ENCODE measurements around the gene AHDC1. TPM values are rescaled to one million over a fixed set of nuclear protein-coding genes. Genes with fewer than 3 reads are reported as not detected.

The AHDC1 gene
- total and polyA plus RNA-seq, 12 donors = 17.0 to 53.1 (median 40.7) TPM

DNA sequence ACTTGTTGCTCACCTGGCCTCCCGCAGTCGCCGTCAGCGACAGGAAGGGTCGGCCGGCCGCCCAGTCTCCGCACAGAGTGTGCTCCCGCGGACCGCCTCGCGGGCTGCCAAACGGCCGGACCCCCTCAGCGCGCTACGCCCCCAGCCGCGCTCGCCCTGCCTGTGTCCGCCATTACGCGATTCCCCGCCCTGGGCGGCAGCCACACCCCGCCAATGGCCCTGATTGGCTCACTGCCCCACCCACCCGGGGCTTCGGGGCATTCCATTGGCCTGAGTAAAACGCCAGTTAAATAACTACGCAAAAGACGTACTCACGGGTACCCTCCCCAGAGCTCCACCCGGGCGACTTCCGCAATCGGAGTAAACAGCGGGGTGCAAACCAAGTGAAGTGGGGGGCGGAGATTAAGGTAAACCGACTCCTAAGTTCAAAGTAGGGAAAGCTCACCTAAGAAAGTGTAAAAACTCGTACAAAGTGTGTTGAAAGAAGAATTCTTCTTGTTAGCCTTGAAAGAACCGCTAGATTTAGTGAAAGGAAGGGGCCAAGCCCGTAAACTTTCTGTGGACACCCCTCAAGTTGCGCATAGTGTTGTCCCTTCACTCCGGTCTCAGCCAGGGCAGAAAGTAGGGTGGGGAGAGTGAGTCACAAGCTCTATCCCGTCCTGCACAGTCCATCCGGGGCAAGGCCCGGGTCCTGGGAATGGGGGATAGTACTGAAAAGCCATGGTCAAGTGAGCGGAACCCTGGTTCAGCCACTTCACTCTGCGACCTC, 113.8 kb downstream of the AHDC1 start, which contains the start of gene WASF2:
WASF2 (minus strand) TSS at position 195 of the 769 bp plus-strand sequence. CDS start 61,277 bp downstream, outside the sequence.
- intact Hi-C loops (cut with DNase I) = loop anchor here in 7 of 10 donors (1.0 to 10.0 kb wide), 9 partner anchors 15 to 115 kb away; partner anchors contain the start of gene AHDC1 (in 1 of the 7)
- Histone ChIP-seq H3K27me3 (no peaks in the 10 kb centered on the region), H3K27ac (peak within 1 kb of the TSS; percentile 99 to 100 (median 100)), H3K36me3 (peaks cover 0 to 9% (median 0%) of the 10 kb centered on the region in 9 donors), H3K4me1 (peaks cover 19 to 64% (median 57%) of the 10 kb centered on the region in 9 donors), H3K9me3 (no peaks in the 10 kb centered on the region), H3K4me3 (peak within 1 kb of the TSS; percentile 82 to 100 (median 95))
- WGBS, 2 donors = 0 to 1% methylated on average over 50 of the region's 50 CpGs
- DNase-seq (peak; percentile 96 to 98), ATAC-seq (peak; percentile 94 to 97 (median 96))
- TF ChIP-seq, protein P1, sequence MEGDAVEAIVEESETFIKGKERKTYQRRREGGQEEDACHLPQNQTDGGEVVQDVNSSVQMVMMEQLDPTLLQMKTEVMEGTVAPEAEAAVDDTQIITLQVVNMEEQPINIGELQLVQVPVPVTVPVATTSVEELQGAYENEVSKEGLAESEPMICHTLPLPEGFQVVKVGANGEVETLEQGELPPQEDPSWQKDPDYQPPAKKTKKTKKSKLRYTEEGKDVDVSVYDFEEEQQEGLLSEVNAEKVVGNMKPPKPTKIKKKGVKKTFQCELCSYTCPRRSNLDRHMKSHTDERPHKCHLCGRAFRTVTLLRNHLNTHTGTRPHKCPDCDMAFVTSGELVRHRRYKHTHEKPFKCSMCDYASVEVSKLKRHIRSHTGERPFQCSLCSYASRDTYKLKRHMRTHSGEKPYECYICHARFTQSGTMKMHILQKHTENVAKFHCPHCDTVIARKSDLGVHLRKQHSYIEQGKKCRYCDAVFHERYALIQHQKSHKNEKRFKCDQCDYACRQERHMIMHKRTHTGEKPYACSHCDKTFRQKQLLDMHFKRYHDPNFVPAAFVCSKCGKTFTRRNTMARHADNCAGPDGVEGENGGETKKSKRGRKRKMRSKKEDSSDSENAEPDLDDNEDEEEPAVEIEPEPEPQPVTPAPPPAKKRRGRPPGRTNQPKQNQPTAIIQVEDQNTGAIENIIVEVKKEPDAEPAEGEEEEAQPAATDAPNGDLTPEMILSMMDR (IDR thresholded peaks at IDR 0.05) = peak in 2 of 9 donors; percentile 2 to 13

DNA sequence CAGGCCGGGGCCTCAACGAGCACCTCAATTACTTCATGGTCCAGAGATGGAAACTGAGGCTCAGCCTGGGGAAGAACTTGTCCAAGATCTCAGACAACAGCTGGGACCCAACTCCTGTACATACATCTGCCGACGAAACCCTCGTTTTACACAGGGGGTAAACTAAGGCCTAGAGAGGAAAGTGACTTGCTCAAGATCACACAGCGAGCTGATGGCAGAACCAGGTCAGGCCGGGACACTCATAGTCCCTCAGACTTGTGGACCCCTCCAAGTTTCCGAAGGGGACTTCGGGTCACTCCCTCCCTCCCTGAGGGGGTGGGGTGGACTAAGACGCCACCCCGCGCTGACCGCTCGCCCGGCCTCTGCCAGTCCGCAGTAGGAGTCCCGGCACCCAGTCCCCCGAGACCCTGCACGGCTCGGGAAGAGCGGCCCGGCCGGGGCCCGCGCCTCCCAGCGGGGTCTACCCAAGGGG, 114.4 kb downstream of the AHDC1 start:
- TF ChIP-seq, protein P1 (IDR thresholded peaks at IDR 0.05) = peak in 1 of 9 donors; percentile 4
- Histone ChIP-seq H3K4me3 (peak overlapping the region; percentile 82 to 100 (median 95)), H3K4me1 (peaks cover 19 to 70% (median 61%) of the 10 kb centered on the region in 9 donors), H3K27me3 (no peaks in the 10 kb centered on the region), H3K27ac (peak overlapping the region; percentile 99 to 100 (median 100)), H3K36me3 (peaks cover 0 to 11% (median 0%) of the 10 kb centered on the region in 9 donors), H3K9me3 (no peaks in the 10 kb centered on the region)
- 0% methylated on average over 26 of the region's 26 CpGs for WGBS, 2 donors
- no peak for DNase-seq
- intact Hi-C loops (cut with DNase I) = loop anchor here in 3 of 10 donors (5.0 kb wide), 2 partner anchors 52 to 57 kb away; no protein-coding TSS in a partner anchor
- peak; percentile 3 to 73 (median 21) for ATAC-seq

DNA sequence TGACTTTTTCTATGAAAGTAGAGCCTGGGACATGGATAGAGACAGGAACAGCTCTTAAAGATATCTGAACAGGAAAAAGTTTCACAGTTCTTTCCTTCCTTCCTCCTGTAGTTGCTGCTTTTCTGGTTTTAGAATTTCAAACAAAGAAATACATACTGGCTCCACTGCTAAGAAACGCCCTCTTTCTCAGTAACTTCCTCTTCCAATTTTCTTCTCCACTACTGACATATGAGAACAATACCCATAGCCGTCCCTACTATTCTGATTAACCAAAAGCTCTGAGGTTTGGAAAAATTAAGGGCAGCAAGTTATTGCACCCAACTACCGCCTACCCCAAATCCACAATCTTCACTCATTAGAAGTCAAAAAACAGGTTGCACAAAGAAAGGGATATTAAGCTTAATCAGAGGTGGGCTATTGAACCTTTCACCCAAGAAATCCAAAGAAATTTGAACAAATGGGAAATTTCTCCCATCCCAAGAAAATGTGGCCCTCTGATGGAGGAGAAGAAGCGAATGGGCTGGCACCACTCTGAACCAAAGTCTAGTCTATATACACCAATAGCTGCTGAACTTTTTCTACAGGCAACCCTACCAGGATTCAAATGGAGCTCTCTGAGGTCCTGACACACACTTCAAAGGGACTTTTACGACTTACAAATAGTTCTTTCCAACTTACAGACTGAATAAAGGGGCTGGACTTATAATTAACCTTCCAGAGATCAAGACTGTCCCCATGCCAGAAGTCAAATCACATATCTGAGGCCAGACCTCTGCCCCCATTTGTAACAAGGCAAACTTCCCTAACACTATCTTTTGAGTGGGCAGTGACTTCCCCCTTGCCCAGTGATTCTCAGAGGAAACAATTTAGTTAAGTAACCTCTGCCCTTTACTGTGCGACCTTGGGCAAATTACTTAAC, 115.7 kb downstream of the AHDC1 start:
- no peaks in the 10 kb centered on the region for H3K9me3 ChIP-seq
- no peak for ATAC-seq
- peaks cover 25 to 81% (median 68%) of the 10 kb centered on the region in 9 donors for H3K4me1 ChIP-seq
- H3K27ac ChIP-seq = peak overlapping the region; percentile 47 to 100 (median 99)
- WGBS, 2 donors = 10 to 19% methylated on average over 6 of the region's 6 CpGs
- TF ChIP-seq, protein P1 (IDR thresholded peaks at IDR 0.05) = no peak
- H3K27me3 ChIP-seq = no peaks in the 10 kb centered on the region
- intact Hi-C loops (cut with DNase I) = loop anchor here in 3 of 10 donors (5.0 kb wide), 2 partner anchors 51 to 56 kb away; no protein-coding TSS in a partner anchor
- H3K4me3 ChIP-seq = peak overlapping the region; percentile 82 to 100 (median 95)
- no peak for DNase-seq
- peaks cover 0 to 17% (median 0%) of the 10 kb centered on the region in 9 donors for H3K36me3 ChIP-seq
